ENCODE measurements around the gene CLIC3. TPM values are rescaled to one million over a fixed set of nuclear protein-coding genes. Genes with fewer than 3 reads are reported as not detected.

Gene CLIC3
- total RNA-seq, 2 donors from 2014 or later: 6.5 to 11.8 TPM

DNA sequence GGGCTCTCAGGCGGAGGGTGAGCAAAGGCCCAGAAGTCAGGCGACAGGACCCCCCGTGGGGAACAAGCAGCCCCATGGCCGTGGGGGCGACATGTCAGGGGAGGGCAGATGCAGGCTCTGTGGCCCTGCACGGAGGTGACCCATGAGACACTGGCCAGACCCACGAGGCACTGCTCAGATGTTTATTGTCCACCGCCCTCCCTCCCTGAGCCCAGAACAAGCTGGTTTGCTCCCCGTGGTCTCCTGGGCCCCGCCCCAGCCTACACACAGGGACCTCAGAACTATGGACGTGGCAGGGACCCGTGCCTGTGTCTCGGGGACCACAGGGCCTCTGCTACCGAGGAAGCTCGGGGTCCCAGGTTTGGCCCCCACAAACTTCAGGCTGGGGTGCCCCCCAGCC lies 33.6 kb upstream of the CLIC3 start:
- no peak for DNase-seq (ENCODE audit: low spot score)
- H3K27ac ChIP-seq: no peak overlapping the region
- H3K27me3 ChIP-seq: no peaks in the 10 kb centered on the region
- peaks cover 0 to 34% of the 10 kb centered on the region in 2 donors for H3K4me1 ChIP-seq
- TF ChIP-seq, protein P1, sequence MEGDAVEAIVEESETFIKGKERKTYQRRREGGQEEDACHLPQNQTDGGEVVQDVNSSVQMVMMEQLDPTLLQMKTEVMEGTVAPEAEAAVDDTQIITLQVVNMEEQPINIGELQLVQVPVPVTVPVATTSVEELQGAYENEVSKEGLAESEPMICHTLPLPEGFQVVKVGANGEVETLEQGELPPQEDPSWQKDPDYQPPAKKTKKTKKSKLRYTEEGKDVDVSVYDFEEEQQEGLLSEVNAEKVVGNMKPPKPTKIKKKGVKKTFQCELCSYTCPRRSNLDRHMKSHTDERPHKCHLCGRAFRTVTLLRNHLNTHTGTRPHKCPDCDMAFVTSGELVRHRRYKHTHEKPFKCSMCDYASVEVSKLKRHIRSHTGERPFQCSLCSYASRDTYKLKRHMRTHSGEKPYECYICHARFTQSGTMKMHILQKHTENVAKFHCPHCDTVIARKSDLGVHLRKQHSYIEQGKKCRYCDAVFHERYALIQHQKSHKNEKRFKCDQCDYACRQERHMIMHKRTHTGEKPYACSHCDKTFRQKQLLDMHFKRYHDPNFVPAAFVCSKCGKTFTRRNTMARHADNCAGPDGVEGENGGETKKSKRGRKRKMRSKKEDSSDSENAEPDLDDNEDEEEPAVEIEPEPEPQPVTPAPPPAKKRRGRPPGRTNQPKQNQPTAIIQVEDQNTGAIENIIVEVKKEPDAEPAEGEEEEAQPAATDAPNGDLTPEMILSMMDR (IDR thresholded peaks at IDR 0.05): no peak
- H3K4me3 ChIP-seq: no peak overlapping the region
- H3K36me3 ChIP-seq: no peaks in the 10 kb centered on the region
- H3K9me3 ChIP-seq: no peaks in the 10 kb centered on the region

DNA sequence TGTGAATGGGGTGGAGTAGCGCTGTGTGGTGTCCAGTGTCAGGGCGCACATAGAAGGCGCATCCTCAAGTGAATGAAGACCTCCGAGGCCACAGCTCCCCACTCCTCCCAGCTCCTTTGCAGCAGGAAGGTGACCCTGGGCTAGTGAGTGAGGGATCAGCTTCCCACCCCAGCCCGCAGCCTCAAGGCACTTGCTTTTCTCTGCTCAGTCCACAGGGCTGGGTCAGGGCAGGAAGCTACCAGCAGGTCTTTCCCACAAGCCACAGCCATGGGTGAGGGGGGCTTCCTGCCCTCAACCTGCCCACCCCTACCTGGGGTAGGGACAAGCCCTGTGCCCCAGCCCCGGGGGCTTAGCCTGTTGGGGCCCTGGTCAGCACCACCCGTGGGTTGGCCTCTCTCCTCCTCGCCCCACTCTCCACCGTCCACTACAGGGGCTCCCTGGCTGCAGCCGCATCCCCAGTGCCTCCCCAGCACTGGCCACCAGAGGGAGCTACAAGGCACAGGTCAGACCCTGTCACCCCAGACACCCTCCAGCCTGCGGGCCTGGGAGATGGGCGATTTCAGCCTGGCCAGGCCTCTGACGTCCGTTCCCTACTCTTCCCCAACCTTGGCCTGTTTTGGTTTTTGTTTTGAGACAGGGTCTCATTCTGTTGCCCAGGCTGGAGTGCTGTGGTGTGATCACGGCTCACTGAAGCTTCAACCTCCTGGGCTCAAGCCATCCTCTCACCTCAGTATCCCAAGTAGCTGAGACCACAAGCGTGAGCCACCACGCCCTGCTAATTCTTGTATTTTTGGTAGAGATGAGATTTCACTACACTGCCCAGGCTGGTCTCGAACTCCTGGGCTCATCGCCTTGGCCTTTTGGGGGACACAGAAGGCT lies 32.9 kb upstream of the CLIC3 start:
- no peaks in the 10 kb centered on the region for H3K36me3 ChIP-seq
- H3K27ac ChIP-seq: peak overlapping the region in 1 of 2 donors; percentile 67
- H3K9me3 ChIP-seq: no peaks in the 10 kb centered on the region
- peak; percentile 74 for DNase-seq (ENCODE audit: low spot score)
- H3K4me3 ChIP-seq: peak overlapping the region in 1 of 2 donors; percentile 69
- TF ChIP-seq, protein P1 (IDR thresholded peaks at IDR 0.05): peak; percentile 92 to 95
- peaks cover 0 to 27% of the 10 kb centered on the region in 2 donors for H3K4me1 ChIP-seq
- no peaks in the 10 kb centered on the region for H3K27me3 ChIP-seq

DNA sequence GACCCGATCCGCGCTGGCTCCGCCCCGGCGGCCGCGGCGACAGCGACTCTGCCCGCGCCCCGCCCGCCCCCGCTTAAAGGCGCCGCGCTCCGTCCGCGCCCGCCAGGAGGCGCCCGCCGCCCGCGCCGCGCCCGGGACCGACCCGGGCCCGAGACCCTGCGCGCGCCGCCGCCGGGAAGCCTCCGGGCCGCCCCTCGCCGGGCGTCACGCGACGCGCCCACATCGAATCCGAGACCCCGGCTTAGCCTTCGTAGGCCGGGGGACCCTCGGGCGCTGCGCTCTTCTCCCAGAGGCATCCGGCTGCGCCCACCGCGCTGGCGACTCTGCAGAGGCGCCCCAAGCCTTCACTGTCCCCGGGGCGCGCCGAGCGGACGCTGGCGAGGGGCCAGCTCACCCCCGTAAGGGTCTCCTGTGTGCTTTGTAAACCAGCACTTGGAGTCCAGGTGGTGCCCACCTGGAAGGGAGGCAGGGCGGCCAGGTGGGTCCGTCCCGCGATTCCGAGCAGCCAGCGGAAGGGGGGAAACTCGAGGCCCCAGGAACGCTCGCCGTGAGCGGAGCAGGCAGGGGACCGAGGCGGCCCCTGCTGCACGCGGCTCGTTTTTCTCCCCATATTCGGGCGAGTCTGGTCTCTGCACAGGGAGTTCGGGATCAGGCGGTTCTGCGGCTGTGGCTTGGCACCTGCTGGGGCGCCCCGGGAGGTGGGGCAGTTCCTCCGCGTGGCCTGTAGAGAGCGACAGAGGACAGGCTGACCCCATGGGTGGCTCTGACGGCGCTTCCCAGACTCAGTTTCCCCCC lies 32.1 kb upstream of the CLIC3 start:
- Histone ChIP-seq H3K27ac (peak overlapping the region; percentile 67 to 69), H3K36me3 (no peaks in the 10 kb centered on the region), H3K4me3 (peak overlapping the region; percentile 58 to 69), H3K9me3 (no peaks in the 10 kb centered on the region), H3K4me1 (peaks cover 0 to 27% of the 10 kb centered on the region in 2 donors), H3K27me3 (no peaks in the 10 kb centered on the region)
- DNase-seq (ENCODE audit: low spot score): no peak
- TF ChIP-seq, protein P1 (IDR thresholded peaks at IDR 0.05): no peak

DNA sequence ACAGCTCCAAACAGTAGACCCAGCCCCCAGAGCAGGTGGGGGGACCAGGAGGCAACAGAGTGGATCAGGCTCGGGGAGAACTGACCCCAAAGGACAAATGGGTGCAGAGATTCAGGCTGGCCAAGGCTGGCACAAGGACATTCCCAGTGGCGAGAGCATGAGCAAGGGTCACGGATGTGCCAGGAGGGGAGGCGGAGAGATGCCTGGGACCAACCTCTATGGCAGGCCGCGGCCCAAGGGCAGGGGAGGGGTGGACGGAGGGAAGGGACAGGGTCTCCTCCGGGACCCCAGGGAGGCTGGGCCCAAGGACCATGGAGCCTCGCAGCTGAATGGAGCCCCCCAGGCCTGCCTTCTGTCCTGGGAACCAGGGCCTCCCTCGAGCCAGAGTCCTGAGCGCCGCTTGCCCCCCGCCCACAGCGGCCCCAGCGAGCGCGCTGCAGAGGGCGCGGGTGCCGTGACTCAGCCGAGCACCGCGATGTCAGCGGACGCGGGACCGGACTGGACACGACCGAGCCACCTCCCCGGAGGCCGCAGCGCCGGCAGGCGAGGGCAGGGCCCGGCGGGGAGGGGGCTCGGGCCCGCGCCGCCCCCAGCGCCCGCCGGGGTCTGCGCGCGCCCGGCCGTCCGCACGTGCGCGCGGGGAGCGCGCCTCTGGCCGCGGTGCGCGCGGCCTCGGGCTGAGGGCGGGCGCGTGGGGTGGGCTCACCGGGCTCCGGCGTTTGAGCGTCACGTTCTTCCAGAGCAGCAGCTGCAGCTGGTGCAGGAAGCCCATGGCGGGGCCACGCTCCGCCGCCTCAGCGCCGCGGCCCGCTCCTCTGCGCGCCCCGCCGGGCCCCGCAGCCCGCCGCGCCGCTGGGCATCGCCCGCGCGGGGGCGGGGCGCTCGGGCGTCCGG lies 31.2 kb upstream of the CLIC3 start, which contains the start of gene ABCA2:
Gene ABCA2 (minus strand): TSS at position 869 of the 894 bp plus-strand sequence. CDS start 97 bp downstream, at position 772.
- H3K27ac ChIP-seq: peak within 1 kb of the TSS; percentile 67 to 69
- peak within 1 kb of the TSS; percentile 58 to 69 for H3K4me3 ChIP-seq
- no peaks in the 10 kb centered on the region for H3K36me3 ChIP-seq
- H3K4me1 ChIP-seq: peaks cover 0 to 27% of the 10 kb centered on the region in 2 donors
- TF ChIP-seq, protein P1 (IDR thresholded peaks at IDR 0.05): no peak
- H3K27me3 ChIP-seq: no peaks in the 10 kb centered on the region
- DNase-seq (ENCODE audit: low spot score): no peak
- H3K9me3 ChIP-seq: no peaks in the 10 kb centered on the region

DNA sequence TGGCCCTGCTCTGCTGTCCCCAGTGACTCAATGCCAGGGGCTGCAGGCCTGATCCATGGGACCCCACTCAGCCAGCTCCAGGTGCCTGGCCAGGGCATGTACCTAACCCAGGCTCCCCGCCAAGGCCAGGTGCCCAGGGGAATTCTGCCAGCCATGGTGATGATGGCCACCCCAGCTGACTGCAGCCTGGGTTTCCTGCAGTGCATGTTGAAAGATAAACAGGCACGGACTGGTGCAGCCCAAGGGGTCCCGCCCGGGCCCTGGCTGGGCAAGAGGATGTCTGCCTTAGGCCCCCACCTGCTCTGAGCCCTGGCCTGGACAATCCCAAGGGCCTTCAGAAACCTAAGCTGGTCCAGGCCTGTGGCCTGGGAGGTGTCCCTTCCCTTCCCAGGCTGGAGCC lies 30.5 kb upstream of the CLIC3 start:
- Histone ChIP-seq H3K4me3 (peak overlapping the region; percentile 49 to 63), H3K27me3 (no peaks in the 10 kb centered on the region), H3K27ac (peak overlapping the region; percentile 47 to 64), H3K36me3 (no peaks in the 10 kb centered on the region), H3K4me1 (peaks cover 0 to 27% of the 10 kb centered on the region in 2 donors), H3K9me3 (no peaks in the 10 kb centered on the region)
- DNase-seq (ENCODE audit: low spot score): no peak
- TF ChIP-seq, protein P1 (IDR thresholded peaks at IDR 0.05): no peak
